Ramos (cell line): Measurements from ENCODE around the gene ANKRD9.

ENCODE experiments used
- in situ Hi-C: fragments of 300-500 bp; cut with MboI; formaldehyde crosslinking; loops from one replicate; pipeline ENCODE4 v1.14.3; 2022; ENCODE audit warnings: low sequenced_read_pairs; ENCODE audit not compliant: unreplicated experiment

Gene ANKRD9

DNA sequence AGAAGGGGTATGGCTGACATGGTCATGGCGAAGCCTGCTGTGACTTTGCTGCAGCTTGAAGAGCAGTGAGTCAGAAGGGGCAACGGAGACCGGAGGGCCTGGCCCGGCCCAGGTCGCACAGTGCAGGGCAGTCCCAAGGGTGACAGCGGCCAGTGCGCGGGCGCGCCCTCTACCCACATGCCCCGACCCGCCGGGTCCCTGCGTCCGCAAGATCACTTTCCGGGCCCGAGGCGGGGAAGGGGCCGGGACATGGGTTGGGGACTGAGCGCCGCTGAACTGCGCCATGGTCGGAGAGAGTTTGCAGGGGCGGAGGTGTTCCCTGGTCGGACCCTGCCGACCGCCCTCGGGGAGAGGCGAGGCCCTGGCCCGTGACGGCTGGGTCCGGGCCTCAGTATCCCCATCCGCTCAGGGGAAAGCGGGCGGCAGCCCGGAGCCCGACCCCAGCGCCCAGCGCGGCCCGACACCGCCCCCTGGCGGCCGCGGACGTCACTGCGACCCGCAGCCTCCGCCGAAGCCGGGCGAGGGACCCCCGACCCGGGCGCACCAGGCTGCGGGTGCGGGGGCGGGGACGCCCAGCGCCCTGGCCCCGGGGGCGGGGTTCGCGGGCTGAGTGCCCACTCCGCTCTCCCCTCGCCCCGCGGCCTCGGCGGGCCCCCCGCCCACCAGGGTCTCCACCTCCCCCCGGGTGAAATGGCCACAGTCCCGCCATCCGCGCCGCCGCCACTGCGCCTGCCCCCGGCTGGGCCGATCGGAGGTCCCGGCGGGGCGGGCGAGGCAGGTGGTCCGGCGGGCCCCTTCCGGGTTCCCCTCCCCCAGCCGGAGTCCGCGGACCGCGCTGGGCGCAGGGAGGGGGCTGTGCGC is 7.2 kb upstream of the ANKRD9 start:
- in situ Hi-C loops, result loop anchor here (10.0 kb wide), 1 partner anchor 562 kb away; no protein-coding TSS in a partner anchor

DNA sequence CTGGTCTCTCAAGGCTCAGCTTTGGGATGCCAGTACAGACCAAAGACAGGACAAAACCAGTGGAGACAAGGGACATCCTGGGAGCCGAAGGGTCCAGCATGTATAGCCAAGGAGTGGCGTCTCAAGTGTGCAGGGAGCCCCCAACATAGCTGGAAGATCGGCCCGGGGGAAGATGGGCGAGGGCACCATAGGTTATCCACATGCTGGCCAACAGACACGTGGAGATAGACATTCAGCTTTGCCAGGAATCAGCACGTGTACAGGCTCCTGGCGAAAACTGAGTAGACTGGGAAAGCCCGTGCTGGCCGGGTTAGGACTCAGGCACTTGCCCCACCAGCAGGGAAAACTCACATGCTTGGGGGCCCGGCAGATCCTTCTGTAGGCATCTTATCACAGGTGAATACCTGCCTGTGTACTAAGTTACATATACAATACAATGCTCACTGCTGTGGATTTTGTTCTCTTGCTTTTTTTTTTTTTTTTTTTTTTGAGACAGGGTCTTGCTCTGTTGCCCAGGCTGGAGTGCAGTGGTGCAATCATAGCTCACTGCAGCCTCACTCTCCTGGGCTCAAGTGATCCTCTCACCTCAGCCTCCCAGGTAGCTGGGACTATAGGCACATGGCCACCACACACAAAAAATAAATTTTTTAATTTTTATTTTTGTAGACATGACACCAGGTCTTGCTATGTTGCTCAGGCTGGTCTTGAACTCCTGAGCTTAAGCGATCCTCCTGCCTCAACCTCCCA is 5.6 kb upstream of the ANKRD9 start:
- in situ Hi-C loops, result loop anchor here (10.0 kb wide), 1 partner anchor 560 kb away; no protein-coding TSS in a partner anchor

DNA sequence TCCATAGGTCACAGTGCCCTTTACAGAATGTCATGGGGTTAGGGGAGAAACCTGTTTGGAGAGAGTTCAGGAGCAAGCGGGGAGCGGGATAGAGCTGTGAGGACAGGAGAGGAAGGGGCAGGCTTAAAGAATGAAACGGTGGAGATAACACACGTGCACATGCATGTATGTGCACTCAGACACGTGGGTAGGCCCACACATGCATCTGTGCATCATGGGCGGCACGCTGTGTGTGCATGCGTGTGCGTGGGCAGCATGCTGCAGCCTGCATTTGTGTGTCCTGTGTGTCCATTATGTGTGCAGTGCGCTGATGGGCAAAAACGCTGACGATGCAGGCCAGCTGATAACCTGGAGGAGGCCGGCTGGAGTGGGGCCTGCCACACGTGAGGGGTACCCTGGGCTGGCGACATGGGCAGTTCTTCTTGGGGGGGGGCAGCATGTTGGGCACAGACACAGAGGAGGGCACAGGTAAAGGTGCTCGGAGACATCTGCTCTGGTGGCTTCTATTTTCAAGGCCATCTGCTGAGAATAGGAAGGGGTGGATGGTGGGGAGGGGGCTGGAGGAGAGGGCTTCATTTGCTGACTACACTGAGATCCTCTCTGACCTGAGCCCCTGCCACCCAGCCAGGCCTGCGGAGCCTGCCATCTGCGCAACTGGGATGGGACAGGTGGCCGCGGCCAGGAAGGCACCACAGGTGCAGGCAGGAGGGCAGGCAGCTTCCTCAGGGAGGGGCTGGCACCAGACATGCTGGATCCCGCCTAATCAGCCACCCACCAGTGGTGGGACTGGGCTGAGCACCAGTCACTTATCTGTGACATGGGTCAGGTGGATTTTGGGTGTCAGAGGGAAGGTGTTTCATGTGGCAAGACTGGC is 4.6 kb upstream of the ANKRD9 start:
- in situ Hi-C loops, result loop anchor here (10.0 kb wide), 1 partner anchor 559 kb away; no protein-coding TSS in a partner anchor

DNA sequence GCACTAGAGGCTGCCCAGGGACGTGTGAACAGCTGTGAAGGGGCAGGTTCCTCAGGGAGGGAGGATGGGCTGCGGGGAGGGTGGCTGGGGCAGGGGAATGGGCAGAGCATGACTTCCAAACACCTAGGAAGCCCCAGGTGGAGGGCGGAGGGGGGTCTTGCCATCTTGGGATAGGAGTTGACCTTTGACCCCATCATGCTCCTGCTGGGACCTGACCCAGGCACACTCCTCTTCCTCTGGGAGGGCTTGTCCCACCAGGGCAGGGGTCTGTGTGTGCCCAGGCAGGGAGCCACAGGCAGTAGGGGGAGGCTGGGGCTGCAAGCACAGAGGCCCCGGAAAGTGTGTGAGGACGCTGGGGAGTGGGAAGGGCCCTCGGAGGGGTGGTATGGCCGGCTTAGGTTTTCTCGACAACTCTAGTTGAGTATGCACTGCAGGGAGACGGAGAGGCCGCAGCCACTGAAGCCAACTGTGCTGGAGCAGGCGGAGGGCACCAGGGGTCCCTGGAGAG is 3.3 kb upstream of the ANKRD9 start:
- in situ Hi-C loops, result loop anchor here (10.0 kb wide), 1 partner anchor 558 kb away; no protein-coding TSS in a partner anchor

DNA sequence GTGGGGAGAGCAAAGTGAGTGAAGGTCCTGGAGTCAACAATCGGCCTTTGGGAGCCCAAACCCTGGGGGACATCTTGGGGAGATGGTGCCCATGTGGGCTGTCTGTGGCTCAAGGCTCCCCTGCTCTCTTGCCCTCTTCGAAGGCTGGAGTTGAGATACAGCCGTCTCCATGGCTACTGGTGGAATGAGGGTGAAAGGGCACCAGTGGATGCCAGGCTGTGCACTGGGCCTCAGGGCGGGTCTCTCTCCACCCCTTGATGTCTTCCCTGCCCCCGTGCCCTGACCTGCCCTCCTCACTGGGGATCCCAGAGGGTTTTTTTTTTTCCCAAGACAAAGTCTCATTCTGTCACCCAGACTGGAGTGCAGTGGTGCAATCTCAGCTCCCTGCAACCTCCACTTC is 2.0 kb upstream of the ANKRD9 start:
- in situ Hi-C loops, result loop anchor here (10.0 kb wide), 1 partner anchor 557 kb away; no protein-coding TSS in a partner anchor

DNA sequence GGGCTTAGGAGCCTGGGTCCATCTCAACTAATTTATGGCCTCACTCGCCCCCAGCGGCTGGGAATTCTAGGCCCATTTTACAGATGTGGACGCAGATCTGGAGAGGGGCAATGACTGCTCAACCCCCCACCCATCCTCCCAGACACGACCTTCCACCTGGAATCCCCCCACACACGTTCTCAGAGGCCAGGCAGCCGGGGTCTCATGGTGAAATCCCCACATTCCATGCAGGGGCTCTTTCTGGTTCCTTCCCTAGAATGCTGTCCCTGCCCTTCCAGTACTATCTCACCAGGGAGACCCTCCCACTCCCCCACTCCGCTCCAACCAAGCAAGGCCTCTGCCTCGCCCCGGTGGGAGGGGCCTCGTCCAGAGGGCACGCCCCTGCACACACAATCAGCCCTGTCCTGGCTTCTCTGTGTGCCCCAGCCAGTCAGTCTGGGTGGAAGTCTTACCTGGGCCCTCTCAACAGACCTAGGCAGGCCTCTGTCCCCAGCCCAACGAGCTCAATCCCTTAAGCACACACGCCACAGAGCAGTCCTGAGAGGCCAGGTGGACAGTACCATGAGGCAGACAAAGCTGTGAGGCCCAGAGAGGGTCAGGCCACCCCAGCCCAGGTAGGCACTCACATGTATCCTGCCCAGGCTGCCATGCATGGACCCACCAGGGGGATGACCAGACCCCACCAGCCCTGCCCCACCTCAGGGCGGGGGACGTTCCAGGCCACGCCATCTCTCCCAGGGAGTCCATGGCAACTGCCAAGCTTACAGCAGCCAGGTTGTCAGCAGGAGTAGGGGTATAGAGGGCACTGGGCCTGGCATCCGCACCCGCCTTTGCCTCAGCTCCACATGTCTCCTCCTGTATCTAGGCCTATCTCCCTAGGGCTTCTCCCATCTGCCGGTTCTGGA is 1.3 kb upstream of the ANKRD9 start:
- in situ Hi-C loops, result loop anchor here (10.0 kb wide), 1 partner anchor 556 kb away; no protein-coding TSS in a partner anchor

DNA sequence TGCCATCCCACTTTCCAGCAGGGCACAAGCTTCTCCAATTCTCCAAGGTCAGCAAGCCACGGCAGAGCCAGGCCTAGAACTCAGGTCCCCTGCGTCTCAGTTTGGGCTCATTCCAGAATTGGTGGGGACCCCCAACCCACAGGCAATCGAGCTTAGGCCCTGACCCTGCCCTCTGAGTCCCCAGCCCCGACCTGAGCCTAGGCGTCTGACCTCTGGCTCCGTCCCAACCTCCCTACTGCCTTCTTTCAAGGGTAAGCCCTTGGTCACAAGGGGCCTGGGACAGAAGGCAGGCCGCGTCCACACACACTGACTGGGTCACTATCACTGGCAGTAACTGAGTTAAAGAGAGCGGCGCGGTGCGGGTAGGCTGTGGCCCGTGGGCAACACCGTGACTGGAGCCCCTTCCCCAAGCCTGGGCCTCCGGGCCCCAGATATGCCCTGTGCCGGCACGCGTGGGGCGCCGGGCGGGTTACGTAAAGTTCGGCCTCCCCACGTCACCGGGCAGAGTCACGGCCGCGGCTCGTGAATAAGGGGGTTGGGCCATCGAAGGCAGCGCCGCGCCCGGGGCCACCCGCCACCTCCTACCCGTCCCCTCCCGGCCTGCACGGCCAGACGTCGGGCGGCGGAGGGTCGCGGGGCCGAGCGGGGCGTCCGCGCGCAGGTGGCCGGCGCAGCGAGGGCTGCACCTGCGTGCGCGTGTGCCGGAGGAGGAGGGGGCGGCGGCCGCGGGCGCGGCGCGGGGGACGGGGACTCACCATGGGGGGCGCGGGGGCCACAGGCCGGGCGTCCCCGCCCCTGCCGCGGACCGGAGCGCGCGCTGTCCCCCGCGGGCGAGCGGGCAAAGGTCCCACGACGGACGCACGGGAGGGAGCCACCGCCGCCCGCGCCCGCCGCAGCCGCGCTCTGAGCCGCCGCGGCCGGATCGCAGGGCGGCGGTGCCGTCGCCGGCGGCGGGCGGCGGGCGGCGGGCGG is 516 bp downstream of the ANKRD9 start:
- in situ Hi-C loops, result no loop called here

DNA sequence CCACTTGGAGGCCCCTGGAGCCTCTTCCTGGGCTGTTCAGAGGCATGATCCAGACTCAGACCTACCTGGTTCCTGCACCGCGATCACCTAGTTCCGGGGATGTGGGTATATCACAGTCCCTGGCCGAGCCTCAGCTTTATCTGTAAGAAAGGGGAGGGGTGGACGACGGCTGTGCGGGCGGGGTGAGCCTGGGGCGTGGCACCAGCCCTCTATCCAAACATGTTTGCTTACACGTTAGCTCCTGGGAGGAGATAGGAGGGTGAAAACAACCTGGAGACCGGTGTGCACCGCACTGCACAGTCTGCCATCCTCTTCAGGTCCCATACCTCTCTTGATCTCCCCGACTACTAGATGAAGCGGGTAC is 1.2 kb downstream of the ANKRD9 start:
- in situ Hi-C loops, result no loop called here

DNA sequence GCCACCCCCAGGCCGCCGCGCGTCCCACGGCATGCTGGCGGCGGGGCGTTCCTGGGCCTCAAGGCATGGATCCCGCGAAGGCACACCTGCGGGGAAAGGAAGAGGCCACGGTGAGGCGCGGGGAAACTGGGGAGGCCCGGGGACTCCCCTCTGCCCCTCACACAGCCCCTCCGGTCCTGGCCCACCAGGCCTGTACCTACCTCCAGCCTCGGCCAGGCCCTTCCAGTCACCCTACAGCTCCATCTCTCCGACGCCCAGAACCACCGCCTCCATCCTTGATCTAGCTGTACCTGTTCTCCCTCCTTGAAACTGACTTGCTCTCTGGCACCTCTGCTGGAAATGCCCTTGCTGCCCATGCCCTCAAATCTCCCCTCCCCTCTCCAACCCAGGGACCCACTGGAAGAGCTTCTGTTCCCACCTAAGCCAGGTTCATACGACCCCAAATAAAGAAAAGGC is 1.7 kb downstream of the ANKRD9 start:
- in situ Hi-C loops, result no loop called here

DNA sequence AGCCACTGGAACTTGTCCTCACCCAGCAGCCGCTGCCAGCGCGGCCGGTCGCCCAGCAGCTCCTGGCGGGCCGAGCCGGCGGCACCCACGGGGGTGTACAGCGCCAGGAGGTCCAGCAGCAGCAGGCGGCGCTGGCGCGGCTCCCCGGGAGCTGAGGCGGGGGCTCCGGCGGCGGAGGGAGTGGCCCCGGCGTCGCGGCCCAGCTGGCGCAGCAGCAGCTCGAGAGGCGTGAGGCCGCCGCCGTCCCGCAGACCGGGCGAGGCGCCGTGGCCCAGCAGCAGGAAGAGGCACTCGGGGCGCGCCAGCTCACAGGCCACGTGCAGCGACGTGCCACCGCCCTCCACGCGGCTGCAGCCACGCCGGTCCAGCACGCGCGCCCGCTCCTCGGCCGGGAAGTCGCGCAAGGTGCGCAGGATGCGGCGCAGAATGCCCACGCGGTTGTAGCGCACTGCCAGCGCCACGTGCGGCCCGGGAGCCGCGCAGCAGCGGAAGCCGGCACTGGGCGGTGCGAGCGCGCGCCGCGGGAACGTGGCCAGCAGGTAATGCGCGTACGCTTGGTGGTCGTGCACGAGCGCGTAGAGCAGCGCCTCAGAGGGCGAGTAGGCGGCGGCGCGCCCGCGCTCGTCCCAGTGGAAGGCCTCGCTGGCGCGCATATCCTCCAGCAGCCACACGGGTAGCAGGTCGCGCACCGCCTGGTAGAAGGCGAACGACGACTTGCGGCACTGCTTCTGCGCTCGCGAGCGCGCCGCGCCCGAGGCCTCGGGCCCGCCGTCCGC is 2.3 kb downstream of the ANKRD9 start:
- in situ Hi-C loops, result no loop called here

DNA sequence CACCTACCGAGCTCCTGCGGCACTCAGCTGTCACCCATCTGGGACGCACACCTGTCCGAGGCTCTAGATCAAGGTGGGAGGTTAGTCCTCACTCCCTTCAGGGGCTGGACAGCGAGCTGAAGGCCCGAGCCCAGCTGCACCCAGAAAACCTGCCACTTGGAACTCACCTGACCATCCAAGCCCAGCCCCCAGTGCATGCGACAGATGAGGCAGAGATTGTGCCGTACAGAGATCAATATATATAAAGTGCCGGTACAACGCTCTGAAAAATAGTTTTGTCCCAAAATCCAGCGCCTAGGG is 3.0 kb downstream of the ANKRD9 start:
- in situ Hi-C loops, result no loop called here

DNA sequence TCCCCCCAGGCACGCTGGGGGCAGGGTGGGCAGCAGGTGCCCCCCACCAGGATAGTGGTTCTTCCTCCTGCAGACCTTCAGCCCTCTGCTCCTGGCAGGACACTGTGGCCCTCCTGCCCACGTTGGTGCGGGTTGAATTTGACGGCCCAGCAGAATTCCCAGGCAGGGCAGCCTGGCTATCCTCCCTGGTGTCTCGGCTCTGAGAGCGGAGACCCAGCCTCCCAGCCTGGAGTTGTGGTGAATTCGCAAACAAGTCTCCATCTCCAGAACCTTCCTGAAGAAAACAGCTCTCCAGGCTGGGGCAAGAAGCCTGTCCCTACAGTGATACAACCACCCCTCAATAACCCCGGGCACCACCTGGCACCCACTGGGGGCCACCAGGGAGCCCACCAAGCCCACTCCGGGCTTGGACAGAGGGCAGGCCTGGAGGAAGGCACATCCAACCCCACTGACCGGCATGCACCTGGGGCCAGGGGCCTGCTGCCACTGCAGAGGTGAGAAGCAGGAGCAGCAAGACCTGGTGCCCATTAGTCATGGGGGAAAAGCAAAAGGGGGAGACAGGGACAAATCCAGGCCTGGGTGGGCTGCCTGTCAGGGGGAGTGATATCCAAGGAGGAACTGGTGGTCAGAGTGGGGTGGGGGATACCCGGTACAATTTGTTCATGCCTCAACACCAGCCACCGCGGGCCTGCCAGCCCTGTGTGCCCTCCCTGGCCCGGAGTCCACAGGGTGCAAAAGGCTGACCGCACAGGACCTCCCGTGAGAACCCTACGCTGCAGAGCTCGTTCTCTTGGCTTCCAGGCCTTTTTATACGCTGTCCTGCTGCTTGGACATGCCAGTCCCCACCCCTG is 3.6 kb downstream of the ANKRD9 start:
- in situ Hi-C loops, result no loop called here

DNA sequence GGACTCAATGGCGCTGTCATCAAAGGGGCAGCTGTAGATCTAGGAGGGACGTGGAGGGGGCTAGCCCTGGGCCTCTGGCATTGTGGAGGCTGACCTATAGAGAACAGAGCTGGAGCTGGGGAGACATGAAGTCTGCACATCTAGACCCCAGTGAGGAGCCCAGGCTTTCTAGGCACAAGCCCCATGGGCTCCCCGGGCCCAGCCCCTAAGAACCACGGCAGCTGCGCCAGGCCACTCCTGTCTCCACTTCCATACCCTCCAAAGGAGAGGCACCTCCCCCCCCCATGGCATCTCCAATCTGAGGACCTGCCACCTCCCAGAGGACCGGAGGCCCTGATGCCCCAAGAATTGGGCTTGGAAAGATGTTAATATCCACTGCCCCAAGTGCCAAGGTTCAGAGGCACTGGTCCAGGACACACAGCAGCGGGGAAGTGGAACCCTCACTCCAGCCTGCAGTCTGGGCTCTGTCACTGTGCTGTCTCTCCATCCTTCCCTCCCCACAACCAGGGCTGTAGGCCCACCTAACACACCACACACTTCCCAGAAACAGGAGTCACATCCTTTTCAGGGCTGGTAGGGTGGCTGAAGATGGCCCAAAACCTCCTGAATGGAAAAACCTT is 4.5 kb downstream of the ANKRD9 start:
- in situ Hi-C loops, result no loop called here

DNA sequence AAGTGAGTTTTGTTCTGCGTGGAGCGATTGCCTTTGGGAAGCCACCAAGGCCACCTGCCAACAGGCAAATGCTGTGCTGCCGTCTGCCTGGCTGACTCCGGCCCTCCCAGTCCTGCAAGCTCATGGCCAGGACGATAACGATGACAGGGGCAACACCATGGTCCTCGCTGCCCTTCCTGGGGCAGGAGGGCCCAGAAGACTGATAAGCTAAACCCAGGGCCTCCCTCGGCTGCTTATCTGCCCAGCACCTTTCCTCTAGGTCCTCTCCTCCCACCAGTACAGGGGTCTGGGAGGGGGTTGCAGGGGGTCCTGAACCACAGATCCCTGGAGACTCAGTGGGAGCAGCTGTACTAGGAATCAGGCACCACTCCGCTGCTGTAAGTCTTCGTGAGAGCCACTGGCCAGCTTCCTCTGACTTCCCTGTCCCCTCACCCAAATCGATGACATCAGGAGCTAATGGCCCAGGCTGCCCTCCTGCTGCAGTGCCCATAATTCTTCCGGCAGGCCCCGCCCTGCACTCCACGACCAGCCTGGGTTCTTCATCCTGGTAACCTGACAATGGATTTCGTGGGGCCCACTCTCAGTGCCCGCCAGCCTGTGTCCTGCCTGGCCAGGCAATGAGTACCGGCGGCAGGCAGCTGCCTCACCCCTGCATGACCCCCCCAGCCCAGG is 5.1 kb downstream of the ANKRD9 start:
- in situ Hi-C loops, result no loop called here

DNA sequence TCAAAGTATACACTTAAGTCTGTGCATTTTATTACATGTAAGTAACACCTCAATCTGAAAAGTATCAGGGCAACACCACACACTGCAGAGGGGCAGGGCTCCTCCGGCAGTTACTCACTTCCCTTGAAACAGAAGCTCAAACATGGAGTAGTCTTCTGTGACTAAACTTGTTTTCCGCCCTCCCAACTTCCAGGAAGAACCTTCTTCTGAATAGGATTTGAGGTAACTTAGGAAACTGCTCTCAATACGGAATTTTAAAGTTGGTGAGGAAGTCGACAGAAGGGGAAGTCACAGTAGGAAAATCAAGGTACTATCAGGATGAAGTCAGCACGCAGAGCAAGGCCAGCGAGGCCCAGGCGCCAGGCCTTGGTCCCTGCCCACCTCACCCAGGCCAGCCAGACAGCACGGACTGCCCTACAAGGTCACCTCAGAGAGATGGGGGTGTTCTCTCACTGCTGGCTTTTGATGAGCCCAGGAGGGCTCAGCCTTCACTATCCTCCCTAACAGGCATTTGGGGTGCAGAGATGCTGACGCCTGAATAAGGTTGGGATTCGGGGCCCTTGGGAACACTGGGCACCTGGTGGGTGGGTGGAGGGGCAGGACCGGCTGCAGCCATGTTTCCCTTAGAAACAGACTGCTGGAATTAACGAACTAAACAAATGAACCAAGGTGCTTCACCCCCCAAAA is 5.8 kb downstream of the ANKRD9 start:
- in situ Hi-C loops, result no loop called here
